Lower leg skin (tissue), 3 donors: ENCODE measurements around the gene ZNF709.
"Not testable (repeated sequence)": the region's sequence is repeated elsewhere in the genome, so short reads cannot be mapped to it uniquely, and the experiment has no call there.

Source experiments
- POLR2A ChIP-seq, 2 donors: fragments of 450-650 bp; IDR thresholded peaks; one replicate each; pipeline ENCODE4 v1.6.1; 2016 to 2017; ENCODE audit warnings: antibody characterized with exemption in 2 of 2, mild to moderate bottlenecking in 1 of 2, moderate library complexity in 1 of 2
- TF ChIP-seq, protein P1 (sequence below), 3 donors: fragments of 450-650 bp; IDR thresholded peaks; one replicate each; pipeline ENCODE4 v1.5.1; 2016; ENCODE audit warnings: antibody characterized with exemption in 3 of 3, mild to moderate bottlenecking in 3 of 3, moderate library complexity in 2 of 3

DNA sequence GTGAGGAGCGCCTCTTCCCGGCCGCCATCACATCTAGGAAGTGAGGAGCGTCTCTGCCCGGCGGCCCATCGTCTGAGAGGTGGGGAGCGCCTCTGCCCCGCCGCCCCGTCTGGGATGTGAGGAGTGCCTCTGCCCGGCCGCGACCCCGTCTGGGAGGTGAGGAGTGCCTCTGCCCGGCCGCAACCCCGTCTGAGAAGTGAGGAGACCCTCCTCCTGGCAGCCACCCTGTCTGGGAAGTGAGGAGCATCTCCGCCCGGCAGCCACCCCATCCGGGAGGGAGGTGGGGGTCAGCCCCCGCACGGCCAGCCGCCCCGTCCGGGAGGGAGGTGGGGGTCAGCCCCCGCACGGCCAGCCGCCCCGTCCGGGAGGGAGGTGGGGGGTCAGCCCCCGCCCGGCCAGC is 17.0 kb downstream of the ZNF709 start:
- not testable (repeated sequence) for TF ChIP-seq POLR2A (IDR thresholded peaks at IDR 0.05)
- TF ChIP-seq, protein P1, sequence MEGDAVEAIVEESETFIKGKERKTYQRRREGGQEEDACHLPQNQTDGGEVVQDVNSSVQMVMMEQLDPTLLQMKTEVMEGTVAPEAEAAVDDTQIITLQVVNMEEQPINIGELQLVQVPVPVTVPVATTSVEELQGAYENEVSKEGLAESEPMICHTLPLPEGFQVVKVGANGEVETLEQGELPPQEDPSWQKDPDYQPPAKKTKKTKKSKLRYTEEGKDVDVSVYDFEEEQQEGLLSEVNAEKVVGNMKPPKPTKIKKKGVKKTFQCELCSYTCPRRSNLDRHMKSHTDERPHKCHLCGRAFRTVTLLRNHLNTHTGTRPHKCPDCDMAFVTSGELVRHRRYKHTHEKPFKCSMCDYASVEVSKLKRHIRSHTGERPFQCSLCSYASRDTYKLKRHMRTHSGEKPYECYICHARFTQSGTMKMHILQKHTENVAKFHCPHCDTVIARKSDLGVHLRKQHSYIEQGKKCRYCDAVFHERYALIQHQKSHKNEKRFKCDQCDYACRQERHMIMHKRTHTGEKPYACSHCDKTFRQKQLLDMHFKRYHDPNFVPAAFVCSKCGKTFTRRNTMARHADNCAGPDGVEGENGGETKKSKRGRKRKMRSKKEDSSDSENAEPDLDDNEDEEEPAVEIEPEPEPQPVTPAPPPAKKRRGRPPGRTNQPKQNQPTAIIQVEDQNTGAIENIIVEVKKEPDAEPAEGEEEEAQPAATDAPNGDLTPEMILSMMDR (IDR thresholded peaks at IDR 0.05): not testable (repeated sequence)
